SK-N-SH (cell line): ENCODE data around the gene DPEP1. TPM values are rescaled to one million over a fixed set of nuclear protein-coding genes. Genes with fewer than 3 reads are reported as not detected.

Experiments
- CTCF ChIA-PET: fragments of 300-600, 350-600 bp; formaldehyde crosslinking; extraction: SDS; loops from one replicate; lab custom pipeline; 2021; lab: Yijun Ruan, JAX
- POLR2A ChIA-PET: fragments of 350-600 bp; sonication (Branson Sonifier 250); formaldehyde crosslinking; extraction: SDS; loops from one replicate; lab custom pipeline; 2020; ENCODE audit warnings: antibody characterized with exemption, inconsistent platforms; lab: Yijun Ruan, JAX
- DNase-seq: peaks from one replicate; pipeline ENCODE4 v3.0.0; 2012
- H2AFZ ChIP-seq: fragments of 200-600 bp; sonication (generic); 2 replicates; pipeline ENCODE4 v1.8.1; 2016; ENCODE audit warnings: antibody characterized with exemption, mild to moderate bottlenecking, low read depth
- H3F3A ChIP-seq: fragments of 200-600 bp; sonication (generic); replicated peaks from 2 replicates; pipeline ENCODE3; 2016; ENCODE audit warnings: antibody characterized with exemption, mild to moderate bottlenecking; ENCODE audit not compliant: insufficient read depth
- H3K27ac ChIP-seq, 2 experiments: fragments of 200-500 bp in 1 of 2; fragments of 200-600 bp in 1 of 2; sonication (Bioruptor generic) in 1 of 2; sonication (generic), shearing (Covaris generic) in 1 of 2; 2 replicates each; pipeline versions ENCODE4 v1.5.1 to v1.6.1; 2014 to 2016; ENCODE audit warnings: low read depth in 2 of 2, inconsistent platforms in 1 of 2, low read length in 1 of 2, mild to moderate bottlenecking in 1 of 2, mixed read lengths in 1 of 2
- H3K27me3 ChIP-seq: fragments of 200-600 bp; sonication (generic), shearing (Covaris generic); 2 replicates; pipeline ENCODE4 v1.6.1; 2016; ENCODE audit warnings: mixed run types; ENCODE audit not compliant: insufficient read depth
- H3K36me3 ChIP-seq, 2 experiments: fragments of 200-500 bp in 1 of 2; fragments of 200-600 bp in 1 of 2; sonication (Bioruptor generic) in 1 of 2; sonication (generic) in 1 of 2; replicated peaks in 1 of 2; 2 replicates each; pipeline versions ENCODE3 to v1.5.1; 2014 to 2016; ENCODE audit warnings: low read length in 1 of 2, mild to moderate bottlenecking in 1 of 2; ENCODE audit not compliant: insufficient read depth in 2 of 2, control insufficient read depth in 1 of 2
- H3K4me1 ChIP-seq, 2 experiments: fragments of 200-500 bp in 1 of 2; fragments of 200-600 bp in 1 of 2; sonication (Bioruptor generic) in 1 of 2; sonication (generic), shearing (Covaris generic) in 1 of 2; 2 replicates each; pipeline versions ENCODE4 v1.5.1 to v1.6.1; 2014 to 2016; ENCODE audit warnings: low read depth in 1 of 2, low read length in 1 of 2, mixed run types in 1 of 2; ENCODE audit not compliant: insufficient read depth in 2 of 2, control insufficient read depth in 1 of 2
- H3K4me2 ChIP-seq: fragments of 200-600 bp; sonication (generic), shearing (Covaris generic); 2 replicates; pipeline ENCODE4 v1.6.1; 2017; ENCODE audit warnings: mixed run types
- H3K4me3 ChIP-seq, 2 experiments: fragments of 200-500 bp in 1 of 2; fragments of 200-600 bp in 1 of 2; sonication (Bioruptor generic) in 1 of 2; sonication (generic), shearing (Covaris generic) in 1 of 2; 2 replicates each; pipeline versions ENCODE4 v1.5.1 to v1.8.1; 2014 to 2016; ENCODE audit warnings: low read depth in 2 of 2, inconsistent platforms in 1 of 2, low read length in 1 of 2, mild to moderate bottlenecking in 1 of 2, mixed read lengths in 1 of 2, moderate library complexity in 1 of 2
- H3K79me2 ChIP-seq: fragments of 200-600 bp; sonication (generic); 2 replicates; pipeline ENCODE4 v1.8.1; 2017; ENCODE audit warnings: mild to moderate bottlenecking; ENCODE audit not compliant: insufficient read depth
- H3K9ac ChIP-seq: fragments of 200-600 bp; sonication (generic); 2 replicates; pipeline ENCODE4 v1.6.1; 2017; ENCODE audit warnings: mixed run types
- H3K9me2 ChIP-seq: fragments of 200-600 bp; sonication (generic); 2 replicates; pipeline ENCODE4 v1.6.1; 2017; ENCODE audit warnings: mixed run types
- H3K9me3 ChIP-seq: fragments of 200-600 bp; sonication (generic); 2 replicates; pipeline ENCODE4 v1.6.1; 2017; ENCODE audit warnings: mixed run types, mild to moderate bottlenecking, moderate library complexity
- H4K20me1 ChIP-seq: fragments of 200-600 bp; sonication (generic); 2 replicates; pipeline ENCODE4 v1.6.1; 2017; ENCODE audit warnings: mild to moderate bottlenecking, mixed run types; ENCODE audit not compliant: insufficient read depth
- ELF1 ChIP-seq: IDR thresholded peaks from 2 replicates; pipeline ENCODE4 v1.4.0; 2012
- FOSL2 ChIP-seq: IDR thresholded peaks from 2 replicates; pipeline ENCODE4 v1.4.0; 2012; ENCODE audit warnings: low read depth, mild to moderate bottlenecking, moderate library complexity, borderline replicate concordance
- FOXM1 ChIP-seq: IDR thresholded peaks from 2 replicates; pipeline ENCODE4 v1.4.0; 2012; ENCODE audit warnings: low read depth, mild to moderate bottlenecking
- MEF2A ChIP-seq: IDR thresholded peaks from 2 replicates; pipeline ENCODE4 v1.4.0; 2012; ENCODE audit warnings: low read depth, borderline replicate concordance
- NRF1 ChIP-seq: IDR thresholded peaks from 2 replicates; pipeline ENCODE4 v1.6.1; 2012; ENCODE audit warnings: low read depth, mild to moderate bottlenecking, low read length
- PBX3 ChIP-seq: IDR thresholded peaks from 2 replicates; pipeline ENCODE4; 2012
- RXRA ChIP-seq: IDR thresholded peaks from 2 replicates; pipeline ENCODE4 v1.4.0; 2012; ENCODE audit warnings: low read depth, mild to moderate bottlenecking, borderline replicate concordance
- YY1 ChIP-seq: IDR thresholded peaks from 2 replicates; pipeline ENCODE4 v1.4.0; 2012; ENCODE audit warnings: low read depth, mild to moderate bottlenecking
- WGBS: methylation state at CpG from one replicate; pipeline ENCODE4 v1.1.6; 2017; ENCODE audit warnings: low lambda C conversion rate; 5-methylcytosine and 5-hydroxymethylcytosine counted together
- polyA plus RNA-seq, 3 experiments: library from polyadenylated mRNA; depleted of rRNA; stranded (reverse); fragments of >200 nt; gene quantifications; 2 replicates each; pipeline ENCODE4 v1.2.3, GENCODE V29; 2012
- TF ChIP-seq, protein P1 (sequence below): fragments of 150-350 bp; IDR thresholded peaks from 2 replicates; pipeline ENCODE4 v1.6.1; 2017; ENCODE audit warnings: antibody characterized with exemption, low read length, low read depth, borderline replicate concordance
- TF ChIP-seq, protein P2 (sequence below): fragments of 150-350 bp; IDR thresholded peaks from 2 replicates; pipeline ENCODE4 v1.6.1; 2016; ENCODE audit warnings: mild to moderate bottlenecking, low read depth, low read length
- TF ChIP-seq, protein P3 (sequence below): IDR thresholded peaks from 2 replicates; pipeline ENCODE4 v1.6.1; 2012; ENCODE audit warnings: mild to moderate bottlenecking, low read depth, low read length, moderate library complexity
- TF ChIP-seq, protein P4 (sequence below): fragments of 200-600 bp; sonication (generic); IDR thresholded peaks from 2 replicates; pipeline ENCODE4 v1.6.1; 2017; ENCODE audit warnings: antibody characterized with exemption, mild to moderate bottlenecking, moderate library complexity

The DPEP1 gene
- polyA plus RNA-seq, 1 of the 3 experiments (the other 2 are of a cell fraction): 0.05 TPM

DNA sequence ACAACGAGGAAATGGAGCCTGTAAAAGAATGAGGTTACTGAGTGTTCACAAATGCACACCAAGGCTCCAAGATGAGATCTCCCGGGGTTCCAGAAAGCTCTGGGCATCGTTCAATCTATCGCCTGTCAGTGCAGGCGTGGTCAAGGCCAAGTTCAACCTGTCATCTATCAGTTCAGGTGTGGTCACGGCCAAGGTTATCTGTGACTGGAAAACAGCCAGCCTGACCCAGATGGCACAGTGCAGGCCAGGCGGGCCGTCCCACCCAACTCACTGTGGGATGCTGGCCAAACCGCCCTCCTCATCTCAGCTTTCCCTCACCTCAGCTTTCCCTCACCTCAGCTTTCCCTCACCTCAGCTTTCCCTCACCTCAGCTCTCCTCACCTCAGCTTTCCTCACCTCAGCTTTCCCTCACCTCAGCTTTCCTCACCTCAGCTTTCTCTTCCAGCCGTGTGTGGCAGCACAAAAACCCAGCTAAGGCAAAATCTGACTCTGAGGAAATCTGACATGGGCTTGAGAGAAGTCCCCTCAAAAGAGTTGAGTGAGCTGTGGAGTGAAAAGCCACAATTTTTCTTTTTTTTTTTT lies 41.7 kb downstream of the DPEP1 start:
- Histone ChIP-seq H3K4me2 (0 out of 2 replicates have a peak overlapping the region, but pooled peaks have one; percentile 87), H3K27ac (no peak overlapping the region), H3K4me3 (no peak overlapping the region), H3K27me3 (no peaks in the 10 kb centered on the region), H2AFZ (no peak overlapping the region), H3F3A (no peaks in the 10 kb centered on the region), H3K36me3 (peaks cover 7 to 15% of the 10 kb centered on the region in 2 experiments), H3K9me2 (no peaks in the 10 kb centered on the region), H4K20me1 (peaks cover 29% of the 10 kb centered on the region), H3K9me3 (no peaks in the 10 kb centered on the region), H3K9ac (no peak overlapping the region), H3K4me1 (peaks cover 0 to 20% of the 10 kb centered on the region in 2 experiments; a peak in 1 of 4 replicates), H3K79me2 (peaks cover 90% of the 10 kb centered on the region)
- 96% methylated on average over 6 of the region's 10 CpGs for WGBS
- TF ChIP-seq, protein P1, sequence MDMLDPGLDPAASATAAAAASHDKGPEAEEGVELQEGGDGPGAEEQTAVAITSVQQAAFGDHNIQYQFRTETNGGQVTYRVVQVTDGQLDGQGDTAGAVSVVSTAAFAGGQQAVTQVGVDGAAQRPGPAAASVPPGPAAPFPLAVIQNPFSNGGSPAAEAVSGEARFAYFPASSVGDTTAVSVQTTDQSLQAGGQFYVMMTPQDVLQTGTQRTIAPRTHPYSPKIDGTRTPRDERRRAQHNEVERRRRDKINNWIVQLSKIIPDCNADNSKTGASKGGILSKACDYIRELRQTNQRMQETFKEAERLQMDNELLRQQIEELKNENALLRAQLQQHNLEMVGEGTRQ: no peak
- TF ChIP-seq YY1 (no peak), PBX3 (no peak), FOSL2 (no peak)
- TF ChIP-seq, protein P2, sequence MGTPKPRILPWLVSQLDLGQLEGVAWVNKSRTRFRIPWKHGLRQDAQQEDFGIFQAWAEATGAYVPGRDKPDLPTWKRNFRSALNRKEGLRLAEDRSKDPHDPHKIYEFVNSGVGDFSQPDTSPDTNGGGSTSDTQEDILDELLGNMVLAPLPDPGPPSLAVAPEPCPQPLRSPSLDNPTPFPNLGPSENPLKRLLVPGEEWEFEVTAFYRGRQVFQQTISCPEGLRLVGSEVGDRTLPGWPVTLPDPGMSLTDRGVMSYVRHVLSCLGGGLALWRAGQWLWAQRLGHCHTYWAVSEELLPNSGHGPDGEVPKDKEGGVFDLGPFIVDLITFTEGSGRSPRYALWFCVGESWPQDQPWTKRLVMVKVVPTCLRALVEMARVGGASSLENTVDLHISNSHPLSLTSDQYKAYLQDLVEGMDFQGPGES: no peak
- ChIA-PET POLR2A (interaction anchor here (0.7 kb wide), 1 partner anchor 342 kb away, joined by 3 read pairs; no protein-coding TSS in a partner anchor), CTCF (no interaction called here)
- no peak for DNase-seq

DNA sequence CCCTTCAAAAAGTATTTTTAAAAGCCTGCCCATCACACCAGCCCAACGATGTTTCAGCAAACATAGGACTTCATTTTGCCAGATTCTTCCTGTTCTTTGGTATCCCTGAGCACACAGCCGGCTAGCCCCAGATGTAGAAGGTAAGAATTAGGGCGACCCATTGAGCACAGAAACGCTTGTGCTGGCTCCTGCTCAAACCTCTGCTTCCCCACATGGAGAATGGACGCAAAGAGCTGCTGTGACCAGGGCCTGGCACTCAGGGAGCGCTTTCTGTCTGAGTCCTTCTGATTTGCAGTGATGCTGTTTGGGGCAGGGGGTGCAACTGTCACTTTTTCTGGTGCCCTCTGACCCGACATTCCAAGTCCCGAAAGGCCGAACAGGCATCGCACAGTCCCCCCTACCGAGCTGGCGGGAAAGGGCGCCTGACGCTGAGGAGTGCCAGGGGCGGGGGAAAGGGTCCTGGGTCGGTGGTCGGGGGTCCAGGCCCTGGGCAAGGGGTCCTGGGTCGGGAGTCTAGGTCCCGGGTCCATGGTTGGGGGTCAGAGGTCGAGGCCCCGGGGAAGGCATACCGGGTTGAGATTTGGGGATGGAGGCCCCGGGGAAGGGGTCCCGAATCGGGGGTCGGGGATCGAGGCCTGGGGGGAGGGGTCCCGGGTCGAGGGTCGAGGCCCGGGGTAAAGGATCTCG lies 43.1 kb downstream of the DPEP1 start:
- H3K27ac ChIP-seq: no peak overlapping the region; a peak in 1 of 4 replicates
- H3K27me3 ChIP-seq: no peaks in the 10 kb centered on the region
- H3K4me1 ChIP-seq: peaks cover 0 to 18% of the 10 kb centered on the region in 2 experiments; a peak in 1 of 4 replicates
- no peaks in the 10 kb centered on the region for H3F3A ChIP-seq
- H3K79me2 ChIP-seq: peaks cover 81% of the 10 kb centered on the region
- ChIA-PET POLR2A (interaction anchor here (0.8 to 1.2 kb wide), 2 partner anchors 11 to 30 kb away, joined by 3 to 4 read pairs; partner anchors contain the start of gene CDK10), CTCF (interaction anchor here (1.4 to 1.5 kb wide), 2 partner anchors 41 to 42 kb away, joined by 3 to 7 read pairs; no protein-coding TSS in a partner anchor)
- no peak for DNase-seq
- H3K9me2 ChIP-seq: no peaks in the 10 kb centered on the region
- TF ChIP-seq, protein P3, sequence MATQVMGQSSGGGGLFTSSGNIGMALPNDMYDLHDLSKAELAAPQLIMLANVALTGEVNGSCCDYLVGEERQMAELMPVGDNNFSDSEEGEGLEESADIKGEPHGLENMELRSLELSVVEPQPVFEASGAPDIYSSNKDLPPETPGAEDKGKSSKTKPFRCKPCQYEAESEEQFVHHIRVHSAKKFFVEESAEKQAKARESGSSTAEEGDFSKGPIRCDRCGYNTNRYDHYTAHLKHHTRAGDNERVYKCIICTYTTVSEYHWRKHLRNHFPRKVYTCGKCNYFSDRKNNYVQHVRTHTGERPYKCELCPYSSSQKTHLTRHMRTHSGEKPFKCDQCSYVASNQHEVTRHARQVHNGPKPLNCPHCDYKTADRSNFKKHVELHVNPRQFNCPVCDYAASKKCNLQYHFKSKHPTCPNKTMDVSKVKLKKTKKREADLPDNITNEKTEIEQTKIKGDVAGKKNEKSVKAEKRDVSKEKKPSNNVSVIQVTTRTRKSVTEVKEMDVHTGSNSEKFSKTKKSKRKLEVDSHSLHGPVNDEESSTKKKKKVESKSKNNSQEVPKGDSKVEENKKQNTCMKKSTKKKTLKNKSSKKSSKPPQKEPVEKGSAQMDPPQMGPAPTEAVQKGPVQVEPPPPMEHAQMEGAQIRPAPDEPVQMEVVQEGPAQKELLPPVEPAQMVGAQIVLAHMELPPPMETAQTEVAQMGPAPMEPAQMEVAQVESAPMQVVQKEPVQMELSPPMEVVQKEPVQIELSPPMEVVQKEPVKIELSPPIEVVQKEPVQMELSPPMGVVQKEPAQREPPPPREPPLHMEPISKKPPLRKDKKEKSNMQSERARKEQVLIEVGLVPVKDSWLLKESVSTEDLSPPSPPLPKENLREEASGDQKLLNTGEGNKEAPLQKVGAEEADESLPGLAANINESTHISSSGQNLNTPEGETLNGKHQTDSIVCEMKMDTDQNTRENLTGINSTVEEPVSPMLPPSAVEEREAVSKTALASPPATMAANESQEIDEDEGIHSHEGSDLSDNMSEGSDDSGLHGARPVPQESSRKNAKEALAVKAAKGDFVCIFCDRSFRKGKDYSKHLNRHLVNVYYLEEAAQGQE: no peak
- TF ChIP-seq MEF2A: no peak
- TF ChIP-seq, protein P4, sequence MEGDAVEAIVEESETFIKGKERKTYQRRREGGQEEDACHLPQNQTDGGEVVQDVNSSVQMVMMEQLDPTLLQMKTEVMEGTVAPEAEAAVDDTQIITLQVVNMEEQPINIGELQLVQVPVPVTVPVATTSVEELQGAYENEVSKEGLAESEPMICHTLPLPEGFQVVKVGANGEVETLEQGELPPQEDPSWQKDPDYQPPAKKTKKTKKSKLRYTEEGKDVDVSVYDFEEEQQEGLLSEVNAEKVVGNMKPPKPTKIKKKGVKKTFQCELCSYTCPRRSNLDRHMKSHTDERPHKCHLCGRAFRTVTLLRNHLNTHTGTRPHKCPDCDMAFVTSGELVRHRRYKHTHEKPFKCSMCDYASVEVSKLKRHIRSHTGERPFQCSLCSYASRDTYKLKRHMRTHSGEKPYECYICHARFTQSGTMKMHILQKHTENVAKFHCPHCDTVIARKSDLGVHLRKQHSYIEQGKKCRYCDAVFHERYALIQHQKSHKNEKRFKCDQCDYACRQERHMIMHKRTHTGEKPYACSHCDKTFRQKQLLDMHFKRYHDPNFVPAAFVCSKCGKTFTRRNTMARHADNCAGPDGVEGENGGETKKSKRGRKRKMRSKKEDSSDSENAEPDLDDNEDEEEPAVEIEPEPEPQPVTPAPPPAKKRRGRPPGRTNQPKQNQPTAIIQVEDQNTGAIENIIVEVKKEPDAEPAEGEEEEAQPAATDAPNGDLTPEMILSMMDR: no peak
- TF ChIP-seq, protein P1: no peak
- TF ChIP-seq RXRA: no peak
- TF ChIP-seq YY1: no peak
- TF ChIP-seq ELF1: no peak
- TF ChIP-seq, protein P2: no peak
- no peak for TF ChIP-seq FOXM1
- TF ChIP-seq NRF1: no peak
- H3K36me3 ChIP-seq: peaks cover 16 to 21% of the 10 kb centered on the region in 2 experiments
- H3K9ac ChIP-seq: peak overlapping the region; percentile 83
- no peak overlapping the region for H2AFZ ChIP-seq
- H3K9me3 ChIP-seq: no peaks in the 10 kb centered on the region
- 13% methylated on average over 31 of the region's 32 CpGs for WGBS
- peak overlapping the region; percentile 83 to 89 for H3K4me3 ChIP-seq
- peaks cover 20% of the 10 kb centered on the region for H4K20me1 ChIP-seq
- H3K4me2 ChIP-seq: peak overlapping the region; percentile 87
